ENCODE measurements around the gene RNF175. TPM values are rescaled to one million over a fixed set of nuclear protein-coding genes. Genes with fewer than 3 reads are reported as not detected.

Gene RNF175
- total and polyA plus RNA-seq, 2 donors: 0.14 to 0.19 TPM

GRCh38 chr4:153787575-153787974 lies 27.8 kb upstream of the RNF175 start:
- H3K27ac ChIP-seq (ENCODE audit: low read depth in 1 of 2, low read length in 1 of 2): no peak overlapping the region
- WGBS: 15% methylated on average over 5 of the region's 5 CpGs
- peaks cover 63 to 81% of the 10 kb centered on the region in 2 donors for H3K27me3 ChIP-seq (ENCODE audit: control insufficient read depth in 2 of 2, insufficient read depth in 1 of 2, low read length in 1 of 2)
- no peaks in the 10 kb centered on the region for H3K36me3 ChIP-seq (ENCODE audit: control insufficient read depth in 2 of 2, insufficient read depth in 2 of 2, low read length in 1 of 2)
- H3K9me3 ChIP-seq (ENCODE audit: control insufficient read depth in 2 of 2, insufficient read depth in 1 of 2, low read length in 1 of 2): peaks cover under 1 to 14% of the 10 kb centered on the region in 2 donors
- no peak overlapping the region for H3K4me3 ChIP-seq (ENCODE audit: low read length in 2 of 2)
- no peak for DNase-seq (ENCODE audit: low read depth in 6 of 9, low spot score in 9 of 9)
- peaks cover 0 to 25% of the 10 kb centered on the region in 2 donors for H3K4me1 ChIP-seq (ENCODE audit: control insufficient read depth in 2 of 2, insufficient read depth in 2 of 2, low read length in 2 of 2)

- peaks cover 0 to 10% of the 10 kb centered on the region in 2 donors for H3K9me3 ChIP-seq (ENCODE audit: control insufficient read depth in 2 of 2, insufficient read depth in 1 of 2, low read length in 1 of 2)
- H3K27me3 ChIP-seq (ENCODE audit: control insufficient read depth in 2 of 2, insufficient read depth in 1 of 2, low read length in 1 of 2): peaks cover 59 to 78% of the 10 kb centered on the region in 2 donors
- 95% methylated on average over 1 of the region's 1 CpG for WGBS
- H3K27ac ChIP-seq (ENCODE audit: low read depth in 1 of 2, low read length in 1 of 2): no peak overlapping the region
- DNase-seq (ENCODE audit: low read depth in 6 of 9, low spot score in 9 of 9): no peak
- no peak overlapping the region for H3K4me3 ChIP-seq (ENCODE audit: low read length in 2 of 2)
- H3K36me3 ChIP-seq (ENCODE audit: control insufficient read depth in 2 of 2, insufficient read depth in 2 of 2, low read length in 1 of 2): no peaks in the 10 kb centered on the region
- H3K4me1 ChIP-seq (ENCODE audit: control insufficient read depth in 2 of 2, insufficient read depth in 2 of 2, low read length in 2 of 2): peaks cover 0 to 21% of the 10 kb centered on the region in 2 donors
Measured at GRCh38 chr4:153787061-153787560, 27.3 kb upstream of the RNF175 start.

GRCh38 chr4:153785910-153786721 lies 26.3 kb upstream of the RNF175 start:
- peak in 1 of 9 donors; percentile 21 for DNase-seq (ENCODE audit: low read depth in 6 of 9, low spot score in 9 of 9)
- no peaks in the 10 kb centered on the region for H3K36me3 ChIP-seq (ENCODE audit: control insufficient read depth in 2 of 2, insufficient read depth in 2 of 2, low read length in 1 of 2)
- peaks cover 49 to 76% of the 10 kb centered on the region in 2 donors for H3K27me3 ChIP-seq (ENCODE audit: control insufficient read depth in 2 of 2, insufficient read depth in 1 of 2, low read length in 1 of 2)
- H3K9me3 ChIP-seq (ENCODE audit: control insufficient read depth in 2 of 2, insufficient read depth in 1 of 2, low read length in 1 of 2): peaks cover 0 to 6% of the 10 kb centered on the region in 2 donors
- H3K27ac ChIP-seq (ENCODE audit: low read depth in 1 of 2, low read length in 1 of 2): no peak overlapping the region
- WGBS: 9% methylated on average over 3 of the region's 3 CpGs
- peaks cover 0 to 13% of the 10 kb centered on the region in 2 donors for H3K4me1 ChIP-seq (ENCODE audit: control insufficient read depth in 2 of 2, insufficient read depth in 2 of 2, low read length in 2 of 2)
- no peak overlapping the region for H3K4me3 ChIP-seq (ENCODE audit: low read length in 2 of 2)

- Histone ChIP-seq H3K27me3 (ENCODE audit: control insufficient read depth in 2 of 2, insufficient read depth in 1 of 2, low read length in 1 of 2) (peaks cover 30 to 61% of the 10 kb centered on the region in 2 donors), H3K36me3 (ENCODE audit: control insufficient read depth in 2 of 2, insufficient read depth in 2 of 2, low read length in 1 of 2) (no peaks in the 10 kb centered on the region), H3K9me3 (ENCODE audit: control insufficient read depth in 2 of 2, insufficient read depth in 1 of 2, low read length in 1 of 2) (no peaks in the 10 kb centered on the region), H3K4me1 (ENCODE audit: control insufficient read depth in 2 of 2, insufficient read depth in 2 of 2, low read length in 2 of 2) (peaks cover 0 to 4% of the 10 kb centered on the region in 2 donors), H3K4me3 (ENCODE audit: low read length in 2 of 2) (no peak overlapping the region), H3K27ac (ENCODE audit: low read depth in 1 of 2, low read length in 1 of 2) (no peak overlapping the region)
- WGBS: 83% methylated on average over 3 of the region's 3 CpGs
- DNase-seq (ENCODE audit: low read depth in 6 of 9, low spot score in 9 of 9): no peak
Measured at GRCh38 chr4:153784166-153784699, 24.4 kb upstream of the RNF175 start.

- no peak for DNase-seq (ENCODE audit: low read depth in 6 of 9, low spot score in 9 of 9)
- 99% methylated on average over 1 of the region's 1 CpG for WGBS
- Histone ChIP-seq H3K4me3 (ENCODE audit: low read length in 2 of 2) (no peak overlapping the region), H3K27ac (ENCODE audit: low read depth in 1 of 2, low read length in 1 of 2) (no peak overlapping the region), H3K4me1 (ENCODE audit: control insufficient read depth in 2 of 2, insufficient read depth in 2 of 2, low read length in 2 of 2) (no peaks in the 10 kb centered on the region), H3K36me3 (ENCODE audit: control insufficient read depth in 2 of 2, insufficient read depth in 2 of 2, low read length in 1 of 2) (no peaks in the 10 kb centered on the region), H3K9me3 (ENCODE audit: control insufficient read depth in 2 of 2, insufficient read depth in 1 of 2, low read length in 1 of 2) (no peaks in the 10 kb centered on the region), H3K27me3 (ENCODE audit: control insufficient read depth in 2 of 2, insufficient read depth in 1 of 2, low read length in 1 of 2) (peaks cover 15 to 44% of the 10 kb centered on the region in 2 donors)
Measured at GRCh38 chr4:153782581-153782980, 22.8 kb upstream of the RNF175 start.

GRCh38 chr4:153781717-153782416 lies 22.0 kb upstream of the RNF175 start:
- Histone ChIP-seq H3K9me3 (ENCODE audit: control insufficient read depth in 2 of 2, insufficient read depth in 1 of 2, low read length in 1 of 2) (no peaks in the 10 kb centered on the region), H3K36me3 (ENCODE audit: control insufficient read depth in 2 of 2, insufficient read depth in 2 of 2, low read length in 1 of 2) (no peaks in the 10 kb centered on the region), H3K4me1 (ENCODE audit: control insufficient read depth in 2 of 2, insufficient read depth in 2 of 2, low read length in 2 of 2) (no peaks in the 10 kb centered on the region), H3K27me3 (ENCODE audit: control insufficient read depth in 2 of 2, insufficient read depth in 1 of 2, low read length in 1 of 2) (peaks cover 8 to 37% of the 10 kb centered on the region in 2 donors), H3K27ac (ENCODE audit: low read depth in 1 of 2, low read length in 1 of 2) (no peak overlapping the region), H3K4me3 (ENCODE audit: low read length in 2 of 2) (no peak overlapping the region)
- DNase-seq (ENCODE audit: low read depth in 6 of 9, low spot score in 9 of 9): no peak
- WGBS: 45% methylated on average over 6 of the region's 6 CpGs

- H3K27ac ChIP-seq (ENCODE audit: low read depth in 1 of 2, low read length in 1 of 2): no peak overlapping the region
- no peaks in the 10 kb centered on the region for H3K9me3 ChIP-seq (ENCODE audit: control insufficient read depth in 2 of 2, insufficient read depth in 1 of 2, low read length in 1 of 2)
- no peaks in the 10 kb centered on the region for H3K4me1 ChIP-seq (ENCODE audit: control insufficient read depth in 2 of 2, insufficient read depth in 2 of 2, low read length in 2 of 2)
- H3K27me3 ChIP-seq (ENCODE audit: control insufficient read depth in 2 of 2, insufficient read depth in 1 of 2, low read length in 1 of 2): peaks cover 7 to 31% of the 10 kb centered on the region in 2 donors
- H3K36me3 ChIP-seq (ENCODE audit: control insufficient read depth in 2 of 2, insufficient read depth in 2 of 2, low read length in 1 of 2): no peaks in the 10 kb centered on the region
- WGBS: 94% methylated on average over 17 of the region's 17 CpGs
- DNase-seq (ENCODE audit: low read depth in 6 of 9, low spot score in 9 of 9): no peak
- H3K4me3 ChIP-seq (ENCODE audit: low read length in 2 of 2): no peak overlapping the region
Measured at GRCh38 chr4:153781280-153781679, 21.5 kb upstream of the RNF175 start.

GRCh38 chr4:153780876-153781275 lies 21.1 kb upstream of the RNF175 start:
- 89% methylated on average over 1 of the region's 1 CpG for WGBS
- H3K27ac ChIP-seq (ENCODE audit: low read depth in 1 of 2, low read length in 1 of 2): no peak overlapping the region
- no peak for DNase-seq (ENCODE audit: low read depth in 6 of 9, low spot score in 9 of 9)
- no peaks in the 10 kb centered on the region for H3K4me1 ChIP-seq (ENCODE audit: control insufficient read depth in 2 of 2, insufficient read depth in 2 of 2, low read length in 2 of 2)
- no peaks in the 10 kb centered on the region for H3K36me3 ChIP-seq (ENCODE audit: control insufficient read depth in 2 of 2, insufficient read depth in 2 of 2, low read length in 1 of 2)
- H3K4me3 ChIP-seq (ENCODE audit: low read length in 2 of 2): no peak overlapping the region
- peaks cover 2 to 27% of the 10 kb centered on the region in 2 donors for H3K27me3 ChIP-seq (ENCODE audit: control insufficient read depth in 2 of 2, insufficient read depth in 1 of 2, low read length in 1 of 2)
- H3K9me3 ChIP-seq (ENCODE audit: control insufficient read depth in 2 of 2, insufficient read depth in 1 of 2, low read length in 1 of 2): no peaks in the 10 kb centered on the region

GRCh38 chr4:153780221-153780620 lies 20.4 kb upstream of the RNF175 start:
- Histone ChIP-seq H3K27ac (ENCODE audit: low read depth in 1 of 2, low read length in 1 of 2) (no peak overlapping the region), H3K36me3 (ENCODE audit: control insufficient read depth in 2 of 2, insufficient read depth in 2 of 2, low read length in 1 of 2) (no peaks in the 10 kb centered on the region), H3K4me3 (ENCODE audit: low read length in 2 of 2) (no peak overlapping the region), H3K4me1 (ENCODE audit: control insufficient read depth in 2 of 2, insufficient read depth in 2 of 2, low read length in 2 of 2) (no peaks in the 10 kb centered on the region), H3K27me3 (ENCODE audit: control insufficient read depth in 2 of 2, insufficient read depth in 1 of 2, low read length in 1 of 2) (peaks cover 2 to 26% of the 10 kb centered on the region in 2 donors), H3K9me3 (ENCODE audit: control insufficient read depth in 2 of 2, insufficient read depth in 1 of 2, low read length in 1 of 2) (no peaks in the 10 kb centered on the region)
- 86% methylated on average over 2 of the region's 2 CpGs for WGBS
- DNase-seq (ENCODE audit: low read depth in 6 of 9, low spot score in 9 of 9): no peak
